ENCODE results near the gene NECAB3.

The NECAB3 gene

GRCh38 chr20:33626190-33626589 is 48.0 kb downstream of the NECAB3 start:
- H3K36me3 ChIP-seq (ENCODE audit: control insufficient read depth in 2 of 2, insufficient read depth in 2 of 2, low read length in 2 of 2), result peaks cover 41 to 58% of the 10 kb centered on the region in 2 donors
- H3K4me1 ChIP-seq (ENCODE audit: control insufficient read depth, insufficient read depth, low read length), result no peaks in the 10 kb centered on the region
- H3K9ac ChIP-seq (ENCODE audit: low read length in 2 of 2), result no peak overlapping the region
- H3K9me3 ChIP-seq (ENCODE audit: control insufficient read depth in 2 of 2, low read length in 2 of 2), result no peaks in the 10 kb centered on the region
- no peak overlapping the region for H3K4me3 ChIP-seq (ENCODE audit: low read length in 2 of 2)
- no peaks in the 10 kb centered on the region for H3K27me3 ChIP-seq (ENCODE audit: control insufficient read depth in 1 of 2, insufficient read depth in 2 of 2, low read length in 2 of 2)
- no peak overlapping the region for H3K27ac ChIP-seq (ENCODE audit: low read length)

GRCh38 chr20:33624399-33624798 is 49.8 kb downstream of the NECAB3 start:
- no peaks in the 10 kb centered on the region for H3K4me1 ChIP-seq (ENCODE audit: control insufficient read depth, insufficient read depth, low read length)
- no peaks in the 10 kb centered on the region for H3K9me3 ChIP-seq (ENCODE audit: control insufficient read depth in 2 of 2, low read length in 2 of 2)
- peaks cover 32 to 46% of the 10 kb centered on the region in 2 donors for H3K36me3 ChIP-seq (ENCODE audit: control insufficient read depth in 2 of 2, insufficient read depth in 2 of 2, low read length in 2 of 2)
- H3K27me3 ChIP-seq (ENCODE audit: control insufficient read depth in 1 of 2, insufficient read depth in 2 of 2, low read length in 2 of 2), result no peaks in the 10 kb centered on the region
- H3K4me3 ChIP-seq (ENCODE audit: low read length in 2 of 2), result no peak overlapping the region
- H3K9ac ChIP-seq (ENCODE audit: low read length in 2 of 2), result no peak overlapping the region
- H3K27ac ChIP-seq (ENCODE audit: low read length), result no peak overlapping the region

GRCh38 chr20:33622705-33623365 is 51.4 kb downstream of the NECAB3 start:
- Histone ChIP-seq H3K36me3 (ENCODE audit: control insufficient read depth in 2 of 2, insufficient read depth in 2 of 2, low read length in 2 of 2) (peaks cover 26 to 32% of the 10 kb centered on the region in 2 donors), H3K9me3 (ENCODE audit: control insufficient read depth in 2 of 2, low read length in 2 of 2) (no peaks in the 10 kb centered on the region), H3K4me1 (ENCODE audit: control insufficient read depth, insufficient read depth, low read length) (no peaks in the 10 kb centered on the region), H3K27me3 (ENCODE audit: control insufficient read depth in 1 of 2, insufficient read depth in 2 of 2, low read length in 2 of 2) (no peaks in the 10 kb centered on the region), H3K9ac (ENCODE audit: low read length in 2 of 2) (no peak overlapping the region), H3K27ac (ENCODE audit: low read length) (no peak overlapping the region), H3K4me3 (ENCODE audit: low read length in 2 of 2) (no peak overlapping the region)

DNA sequence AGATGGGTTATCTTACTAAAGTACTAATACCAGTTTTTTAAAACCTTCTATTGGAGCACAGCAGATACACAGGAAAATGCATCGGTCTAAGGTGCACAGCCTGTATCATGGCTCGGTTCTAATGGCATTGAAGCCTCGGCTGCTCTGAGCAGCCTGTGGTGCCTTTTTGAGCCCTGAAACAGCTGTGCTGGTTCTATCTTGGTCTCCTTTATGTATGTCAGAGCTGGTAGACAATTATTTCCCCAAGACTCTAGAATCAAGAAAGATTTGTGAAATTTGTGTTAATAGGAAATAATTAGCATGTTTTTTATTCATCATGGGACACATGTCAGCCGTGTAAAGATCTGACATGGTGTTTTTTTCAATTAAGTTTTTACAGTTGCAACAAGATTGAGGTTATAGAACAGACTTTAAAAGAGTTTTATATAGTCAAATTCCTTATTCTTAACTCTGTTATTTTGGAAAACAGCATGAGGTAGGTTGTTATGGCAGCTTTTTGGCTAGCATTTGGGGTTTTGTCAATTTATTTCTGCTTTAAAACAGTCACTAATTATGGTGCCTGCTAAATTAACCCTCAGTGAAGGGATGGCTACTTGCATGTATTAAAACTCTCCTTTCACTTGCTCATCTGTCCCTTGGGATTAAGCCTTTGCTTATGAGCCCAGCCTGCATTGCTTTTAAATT is 52.4 kb downstream of the NECAB3 start:
- no peak overlapping the region for H3K27ac ChIP-seq (ENCODE audit: low read length)
- peaks cover 27 to 30% of the 10 kb centered on the region in 2 donors for H3K36me3 ChIP-seq (ENCODE audit: control insufficient read depth in 2 of 2, insufficient read depth in 2 of 2, low read length in 2 of 2)
- no peaks in the 10 kb centered on the region for H3K9me3 ChIP-seq (ENCODE audit: control insufficient read depth in 2 of 2, low read length in 2 of 2)
- no peak overlapping the region for H3K9ac ChIP-seq (ENCODE audit: low read length in 2 of 2)
- no peak overlapping the region for H3K4me3 ChIP-seq (ENCODE audit: low read length in 2 of 2)
- no peaks in the 10 kb centered on the region for H3K27me3 ChIP-seq (ENCODE audit: control insufficient read depth in 1 of 2, insufficient read depth in 2 of 2, low read length in 2 of 2)
- no peaks in the 10 kb centered on the region for H3K4me1 ChIP-seq (ENCODE audit: control insufficient read depth, insufficient read depth, low read length)

DNA sequence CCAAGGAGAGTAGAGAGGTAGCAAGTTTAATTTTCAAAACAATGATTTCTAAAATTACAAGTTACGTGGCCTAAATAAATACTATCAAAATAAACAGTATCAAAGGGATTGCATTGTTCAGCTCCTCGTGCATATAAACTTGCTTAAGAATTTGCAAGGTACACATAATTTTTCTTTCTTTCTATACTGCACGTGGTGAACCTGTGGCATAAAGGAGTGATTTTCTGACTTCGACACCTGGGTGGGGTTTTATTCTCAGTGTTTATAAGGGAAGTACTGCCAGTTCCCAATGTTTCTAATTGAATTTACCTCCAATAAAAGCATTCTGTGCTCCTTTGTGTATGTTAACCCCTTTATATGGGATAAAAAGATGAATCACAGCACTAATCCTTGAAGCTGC is 62.2 kb downstream of the NECAB3 start:
- H3K4me1 ChIP-seq (ENCODE audit: control insufficient read depth, insufficient read depth, low read length), result peaks cover 10% of the 10 kb centered on the region
- no peaks in the 10 kb centered on the region for H3K27me3 ChIP-seq (ENCODE audit: control insufficient read depth in 1 of 2, insufficient read depth in 2 of 2, low read length in 2 of 2)
- H3K36me3 ChIP-seq (ENCODE audit: control insufficient read depth in 2 of 2, insufficient read depth in 2 of 2, low read length in 2 of 2), result peaks cover 10 to 27% of the 10 kb centered on the region in 2 donors
- H3K27ac ChIP-seq (ENCODE audit: low read length), result no peak overlapping the region
- no peak overlapping the region for H3K9ac ChIP-seq (ENCODE audit: low read length in 2 of 2)
- no peak overlapping the region for H3K4me3 ChIP-seq (ENCODE audit: low read length in 2 of 2)
- H3K9me3 ChIP-seq (ENCODE audit: control insufficient read depth in 2 of 2, low read length in 2 of 2), result no peaks in the 10 kb centered on the region

DNA sequence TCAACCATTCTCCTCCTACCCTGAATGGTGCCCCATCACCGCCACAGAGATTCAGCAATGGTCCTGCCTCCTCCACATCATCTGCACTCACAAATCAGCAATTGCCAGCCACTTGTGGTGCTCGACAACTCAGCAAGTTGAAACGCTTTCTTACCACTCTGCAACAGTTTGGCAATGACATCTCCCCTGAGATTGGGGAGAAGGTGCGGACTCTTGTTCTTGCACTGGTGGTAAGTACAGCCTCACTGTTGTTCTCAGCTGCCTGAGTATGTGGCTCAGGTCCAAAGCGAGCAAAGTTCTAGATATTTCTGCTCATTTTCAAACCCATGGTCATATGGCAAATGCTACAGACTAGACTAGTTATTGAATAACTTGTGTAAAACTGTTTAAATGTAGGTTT is 63.1 kb downstream of the NECAB3 start:
- Histone ChIP-seq H3K4me1 (ENCODE audit: control insufficient read depth, insufficient read depth, low read length) (peaks cover 10% of the 10 kb centered on the region), H3K27ac (ENCODE audit: low read length) (no peak overlapping the region), H3K27me3 (ENCODE audit: control insufficient read depth in 1 of 2, insufficient read depth in 2 of 2, low read length in 2 of 2) (no peaks in the 10 kb centered on the region), H3K4me3 (ENCODE audit: low read length in 2 of 2) (no peak overlapping the region), H3K9me3 (ENCODE audit: control insufficient read depth in 2 of 2, low read length in 2 of 2) (no peaks in the 10 kb centered on the region), H3K9ac (ENCODE audit: low read length in 2 of 2) (no peak overlapping the region), H3K36me3 (ENCODE audit: control insufficient read depth in 2 of 2, insufficient read depth in 2 of 2, low read length in 2 of 2) (peaks cover 7 to 27% of the 10 kb centered on the region in 2 donors)

DNA sequence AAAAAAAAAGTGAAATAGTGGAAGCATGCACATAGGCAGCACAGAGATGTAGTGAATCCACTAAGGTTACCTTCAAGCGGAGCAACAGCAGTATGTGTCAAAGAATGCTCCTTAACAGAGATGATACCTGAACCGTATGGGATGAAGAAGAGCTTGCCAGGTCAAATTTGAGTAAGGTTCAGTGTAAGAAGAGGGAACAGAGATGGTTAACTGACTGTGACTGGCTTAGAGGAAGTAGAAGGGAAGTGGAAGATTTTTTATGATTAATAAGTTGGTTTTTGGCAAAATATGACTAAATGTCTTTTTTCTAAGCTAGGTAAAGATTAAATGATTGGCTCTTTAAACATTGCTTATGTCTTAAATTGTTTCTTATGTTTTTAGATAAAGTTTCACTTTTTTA is 64.7 kb downstream of the NECAB3 start:
- H3K27ac ChIP-seq (ENCODE audit: low read length), result no peak overlapping the region
- no peaks in the 10 kb centered on the region for H3K9me3 ChIP-seq (ENCODE audit: control insufficient read depth in 2 of 2, low read length in 2 of 2)
- no peak overlapping the region for H3K9ac ChIP-seq (ENCODE audit: low read length in 2 of 2)
- peaks cover 7 to 24% of the 10 kb centered on the region in 2 donors for H3K36me3 ChIP-seq (ENCODE audit: control insufficient read depth in 2 of 2, insufficient read depth in 2 of 2, low read length in 2 of 2)
- H3K4me1 ChIP-seq (ENCODE audit: control insufficient read depth, insufficient read depth, low read length), result peaks cover 14% of the 10 kb centered on the region
- H3K4me3 ChIP-seq (ENCODE audit: low read length in 2 of 2), result no peak overlapping the region
- no peaks in the 10 kb centered on the region for H3K27me3 ChIP-seq (ENCODE audit: control insufficient read depth in 1 of 2, insufficient read depth in 2 of 2, low read length in 2 of 2)

Measured in stomach smooth muscle (tissue), 2 donors.